ENCODE data around the gene ARHGAP15.

Gene ARHGAP15

DNA sequence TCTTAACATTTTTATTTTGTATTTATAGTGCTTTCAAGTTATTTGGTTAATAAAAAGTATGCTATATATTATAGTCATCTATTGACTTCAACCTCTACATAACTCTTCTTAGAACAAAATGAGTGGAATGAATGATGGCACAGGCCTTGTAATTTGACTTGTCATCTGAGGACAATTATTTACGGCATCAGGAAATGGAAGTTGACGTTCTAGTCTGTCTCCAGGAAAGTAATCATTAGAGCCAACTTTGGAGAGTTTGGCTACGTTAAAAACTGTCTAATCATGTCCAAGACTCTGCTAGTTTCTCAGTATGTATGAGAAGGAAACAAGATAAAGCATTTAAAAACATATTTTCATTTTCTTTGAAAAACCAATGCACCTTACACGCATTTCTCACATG is 353.6 kb downstream of the ARHGAP15 start:
- no peak for DNase-seq (ENCODE audit: low read depth)

DNA sequence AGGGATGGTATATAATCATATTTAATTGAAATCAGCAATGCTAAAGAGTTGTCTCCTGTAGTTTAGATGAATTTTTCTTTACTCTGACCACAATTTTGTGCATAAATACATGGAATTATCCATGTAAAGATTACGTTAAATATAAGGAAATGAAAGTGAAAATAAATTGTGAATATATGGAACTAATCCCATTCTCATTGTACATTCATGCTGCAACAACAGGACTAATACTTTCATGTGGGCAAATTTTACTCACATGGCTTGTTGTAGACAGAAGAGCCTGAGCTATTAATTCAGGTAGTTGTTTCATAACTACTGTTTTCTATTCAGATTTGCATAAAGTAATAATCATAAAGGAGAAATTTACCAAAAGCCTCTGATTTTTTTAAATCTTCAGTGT is 357.8 kb downstream of the ARHGAP15 start:
- DNase-seq (ENCODE audit: low read depth), result no peak

DNA sequence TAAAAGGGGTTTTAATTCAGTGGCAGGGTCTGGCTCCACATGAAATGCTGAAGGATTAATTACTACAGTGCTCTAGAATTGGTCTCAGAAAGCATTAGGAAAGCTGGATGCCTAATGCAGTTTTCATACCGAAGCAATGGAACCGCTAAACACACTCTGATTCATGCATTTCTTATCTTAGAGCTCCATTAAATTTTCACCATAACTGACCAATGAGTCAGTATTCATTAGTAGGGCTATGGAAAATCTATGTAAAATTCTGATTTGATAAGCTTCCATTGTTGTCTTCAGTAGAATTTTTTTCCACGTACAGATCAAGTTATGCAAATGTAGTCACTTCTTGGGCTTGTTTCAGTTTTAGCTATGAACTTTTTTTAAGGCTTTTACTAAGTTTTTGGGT is 359.9 kb downstream of the ARHGAP15 start:
- no peak for DNase-seq (ENCODE audit: low read depth)

DNA sequence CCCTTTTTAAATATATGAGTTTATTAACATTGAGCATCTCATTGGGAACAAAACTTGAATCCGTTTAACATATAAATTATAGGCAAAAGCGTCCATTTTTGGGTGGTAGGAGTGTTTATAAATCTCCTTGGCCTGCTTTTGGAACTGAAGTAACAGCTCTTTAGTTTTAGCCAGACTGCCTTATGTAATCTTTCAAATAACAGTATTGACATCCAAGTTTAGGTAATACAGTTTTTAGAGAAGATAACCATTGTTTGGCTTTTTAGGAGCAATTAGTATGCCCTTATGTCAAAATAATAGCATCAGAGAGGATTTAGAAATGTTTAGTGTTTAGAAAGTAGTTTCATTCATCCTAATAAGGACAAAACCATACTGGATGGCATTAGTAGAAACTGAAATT is 361.9 kb downstream of the ARHGAP15 start:
- no peak for DNase-seq (ENCODE audit: low read depth)

DNA sequence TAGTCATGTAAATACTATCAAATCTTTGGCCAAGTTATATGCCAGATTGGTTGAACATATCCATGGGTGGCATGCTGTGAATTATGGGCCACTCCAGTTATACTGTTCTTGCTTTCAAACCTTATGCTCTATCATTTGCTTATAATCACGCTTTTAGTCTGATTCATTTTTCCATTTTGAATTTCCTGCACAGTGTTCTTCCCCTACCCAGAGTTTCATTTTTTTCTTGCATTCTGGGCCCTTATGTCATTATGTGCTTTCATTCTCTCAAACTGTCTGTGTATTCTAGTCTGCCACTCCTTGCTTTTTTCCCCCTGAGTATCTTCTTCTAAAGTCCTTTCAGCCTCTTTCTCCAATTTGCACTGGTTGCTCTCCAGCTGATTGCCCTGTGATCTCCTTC is 364.1 kb downstream of the ARHGAP15 start:
- no peak for DNase-seq (ENCODE audit: low read depth)

DNA sequence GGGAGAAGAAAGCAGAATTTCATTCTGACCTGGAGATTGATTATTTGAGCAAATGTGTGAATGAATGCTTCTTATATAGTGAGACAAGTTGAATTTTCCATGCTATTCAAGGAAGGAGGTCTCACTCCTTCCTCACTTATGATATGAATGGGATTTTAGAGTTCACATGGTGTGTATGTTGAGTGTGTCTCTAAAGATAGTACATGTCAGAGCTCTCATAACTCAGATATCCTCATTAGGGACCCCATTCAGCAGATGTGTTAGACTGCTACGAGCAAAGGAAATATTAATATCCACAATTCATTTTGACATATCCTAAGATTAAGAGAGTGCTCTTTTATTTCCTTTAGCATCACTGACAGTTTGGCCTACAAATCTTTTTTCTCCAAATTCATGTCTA is 368.5 kb downstream of the ARHGAP15 start:
- DNase-seq (ENCODE audit: low read depth), result no peak

DNA sequence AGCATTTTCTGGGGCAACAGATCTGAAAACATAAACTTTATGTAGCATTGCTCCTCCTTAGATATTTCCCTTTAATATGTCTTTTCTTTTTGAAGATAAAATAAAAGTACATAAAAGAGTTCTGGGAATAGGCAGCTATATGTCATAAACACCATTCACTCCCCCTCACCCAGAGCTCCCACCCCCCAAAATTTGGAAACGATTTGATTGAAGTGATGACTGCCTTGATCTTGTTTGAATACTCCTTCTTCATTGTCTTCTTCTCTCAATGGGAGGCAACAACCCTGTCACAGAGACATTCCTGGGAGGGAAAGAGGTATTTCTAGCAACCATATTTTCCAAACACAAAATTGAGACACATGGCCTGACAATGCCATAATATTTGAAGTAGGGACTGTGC is 369.3 kb downstream of the ARHGAP15 start:
- no peak for DNase-seq (ENCODE audit: low read depth)

DNA sequence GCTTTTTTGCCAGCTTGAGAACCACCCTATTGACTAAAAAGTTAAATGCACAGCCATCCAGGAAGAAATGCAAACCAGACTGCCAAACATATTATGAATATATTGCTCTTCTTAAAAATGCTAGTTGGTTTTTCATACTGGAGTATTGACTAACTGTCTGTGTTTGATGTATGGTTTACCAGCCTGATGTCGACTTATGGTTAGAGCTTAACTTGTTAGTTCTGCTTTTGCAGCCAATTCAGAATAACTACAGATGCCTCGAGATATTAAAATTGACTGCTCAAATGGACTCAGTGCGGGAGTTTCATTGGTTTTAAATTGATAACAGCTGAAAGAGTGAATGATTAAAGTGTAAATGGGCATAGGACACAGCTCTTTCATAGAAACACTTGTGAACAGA is 369.8 kb downstream of the ARHGAP15 start:
- DNase-seq (ENCODE audit: low read depth), result no peak

DNA sequence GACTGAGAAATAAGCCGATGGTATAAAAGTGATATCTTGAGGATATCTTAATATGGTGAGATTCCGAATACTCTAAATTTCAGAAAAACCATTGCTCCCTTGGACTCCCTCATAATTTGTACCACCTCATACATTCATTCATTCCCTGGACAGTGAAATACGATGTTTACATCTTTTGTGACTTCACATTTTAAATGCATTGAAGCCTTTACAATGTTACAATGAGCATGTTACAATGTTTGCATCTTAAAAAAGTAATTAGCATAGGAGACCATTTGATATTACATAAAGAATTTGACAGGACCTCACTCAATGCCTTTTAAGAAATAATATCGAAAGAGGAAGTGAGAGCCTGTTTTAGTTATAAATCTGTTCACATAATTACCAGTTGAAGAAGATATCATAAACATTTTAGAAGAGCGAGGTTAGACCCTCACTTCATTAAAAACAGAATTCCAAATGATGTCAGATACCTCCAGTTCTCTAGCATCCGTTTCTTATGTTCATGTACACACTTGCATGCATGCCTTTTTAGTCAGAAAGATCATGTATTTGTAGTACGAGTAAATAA is 372.0 kb downstream of the ARHGAP15 start:
- no peak for DNase-seq (ENCODE audit: low read depth)

DNA sequence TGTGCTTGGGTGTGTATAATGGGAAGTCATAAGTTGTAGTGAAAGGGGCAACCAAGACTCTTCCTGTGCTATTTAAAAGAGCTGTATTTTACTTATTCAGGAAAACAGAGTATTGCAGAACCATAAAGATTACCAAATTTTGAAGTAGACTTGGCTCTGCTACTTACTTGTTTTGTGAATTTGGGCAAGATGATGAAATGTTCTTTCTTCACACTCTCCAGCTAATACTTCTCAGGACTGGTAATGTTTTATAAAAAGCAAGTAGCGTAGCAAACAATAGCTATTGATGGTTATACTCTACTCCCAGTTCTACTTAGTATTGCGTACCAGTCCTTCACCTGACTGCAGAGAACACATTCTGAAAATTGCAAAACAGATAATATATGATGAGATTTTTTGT is 374.1 kb downstream of the ARHGAP15 start:
- no peak for DNase-seq (ENCODE audit: low read depth)

DNA sequence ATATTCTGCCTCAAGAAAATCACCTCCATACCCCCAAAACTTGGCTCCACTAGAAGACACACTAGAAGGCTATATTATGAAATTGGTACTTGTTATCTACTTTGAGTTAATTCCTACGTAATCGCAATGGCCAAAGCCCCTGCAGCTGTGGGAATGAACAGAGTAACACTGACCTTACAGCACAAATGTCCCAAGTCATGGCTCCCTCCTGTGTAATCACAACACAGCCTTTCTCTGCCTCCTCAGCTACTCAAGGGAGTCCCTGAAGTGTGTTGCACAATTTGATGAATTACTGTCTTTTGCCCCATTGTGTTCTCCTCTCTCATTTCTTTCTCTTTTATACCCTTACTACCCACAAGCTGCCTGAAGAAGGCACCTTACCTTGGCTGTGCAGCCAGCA is 375.2 kb downstream of the ARHGAP15 start:
- no peak for DNase-seq (ENCODE audit: low read depth)

DNA sequence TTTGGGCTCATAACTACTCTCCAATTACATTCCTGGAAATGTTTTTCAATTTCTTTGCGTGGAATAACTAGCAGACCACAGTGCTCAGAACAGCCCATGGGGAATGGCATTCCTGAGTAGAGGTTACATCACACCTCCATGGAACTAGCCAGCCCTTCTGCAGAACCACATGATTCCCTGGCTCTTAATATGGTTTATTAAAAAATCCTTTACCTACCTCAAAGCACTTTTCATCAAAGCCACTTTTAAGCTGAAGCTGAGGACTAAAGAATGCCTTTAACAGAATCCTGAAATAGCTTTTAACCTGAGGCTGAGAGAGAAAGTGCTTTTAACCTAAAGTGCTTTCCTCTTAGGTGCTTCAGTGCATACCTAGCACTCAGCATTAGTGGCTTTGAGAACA is 376.3 kb downstream of the ARHGAP15 start:
- DNase-seq (ENCODE audit: low read depth), result no peak

DNA sequence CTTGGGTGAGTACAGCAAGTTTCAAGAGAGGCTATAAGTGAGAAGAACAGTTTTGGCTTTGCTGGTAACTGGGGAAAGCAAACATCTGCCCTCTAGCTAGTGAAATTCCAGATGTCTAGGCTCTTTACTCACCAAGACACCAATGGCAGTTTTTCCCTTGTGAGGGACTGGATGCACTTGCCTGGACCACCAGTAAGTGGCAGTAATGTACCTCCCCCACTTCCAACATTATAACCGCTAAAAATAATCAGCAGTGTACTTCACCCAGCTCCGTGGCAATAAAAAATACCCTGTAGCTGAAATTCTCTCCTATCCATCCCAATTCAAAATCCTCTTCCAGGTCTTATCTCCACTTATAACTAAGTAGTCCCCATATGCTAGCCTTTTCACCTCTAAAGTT is 383.9 kb downstream of the ARHGAP15 start:
- DNase-seq (ENCODE audit: low read depth), result no peak

DNA sequence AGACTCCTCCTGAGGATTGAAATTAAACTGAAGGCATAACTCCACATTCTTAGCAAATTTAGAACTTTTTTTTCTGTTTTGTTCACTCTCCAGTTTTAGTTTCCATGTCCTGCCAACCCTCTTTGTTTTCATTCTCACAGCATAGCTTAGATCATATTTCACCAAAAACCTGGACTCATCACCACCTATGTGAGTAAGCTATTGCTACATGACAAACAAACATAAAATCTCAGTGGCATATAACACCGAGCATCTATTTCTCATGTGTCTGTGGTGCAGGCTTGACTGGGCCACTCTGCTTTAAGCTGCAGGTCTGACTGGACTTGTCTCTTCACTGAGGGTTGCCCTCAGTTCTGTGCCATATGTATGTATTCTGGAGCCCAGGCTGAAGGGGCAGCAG is 385.2 kb downstream of the ARHGAP15 start:
- DNase-seq (ENCODE audit: low read depth), result no peak

DNA sequence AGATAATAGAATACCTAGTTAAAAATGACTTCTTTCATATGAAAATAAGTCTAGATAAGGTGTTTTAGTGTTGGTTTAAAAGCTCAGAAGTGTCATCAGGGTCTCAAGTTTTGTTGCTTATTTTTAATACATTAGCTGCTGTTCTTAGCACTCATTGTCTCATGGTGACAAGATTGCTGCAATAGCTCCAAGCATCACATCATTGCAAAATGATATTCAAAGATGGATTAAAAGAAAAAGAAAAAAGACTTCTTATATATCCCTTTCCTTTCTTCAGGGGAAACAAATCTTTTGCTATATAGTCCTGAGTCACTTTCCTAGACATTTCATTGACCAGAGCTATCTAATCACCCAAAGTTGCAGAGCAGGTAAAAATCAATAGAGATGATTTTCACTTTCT is 386.1 kb downstream of the ARHGAP15 start:
- no peak for DNase-seq (ENCODE audit: low read depth)

DNA sequence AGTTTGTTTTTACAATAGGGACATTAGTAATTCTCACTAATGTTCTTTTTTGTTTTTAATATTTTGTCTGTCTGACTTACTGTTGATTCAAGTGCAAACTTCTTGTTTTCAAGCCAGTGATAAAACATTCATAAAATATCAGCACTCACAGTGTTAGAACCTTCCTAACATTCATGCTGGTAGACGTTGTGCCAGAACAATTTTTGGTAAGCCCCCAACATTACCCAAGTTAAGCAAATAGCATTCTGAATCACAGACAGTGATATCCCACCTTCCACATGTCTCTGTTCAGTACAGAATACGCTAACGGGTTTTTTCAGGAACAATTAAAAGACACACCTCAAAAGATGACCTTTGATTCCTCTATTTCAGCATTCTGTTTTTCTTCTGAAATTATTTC is 390.3 kb downstream of the ARHGAP15 start:
- DNase-seq (ENCODE audit: low read depth), result no peak

DNA sequence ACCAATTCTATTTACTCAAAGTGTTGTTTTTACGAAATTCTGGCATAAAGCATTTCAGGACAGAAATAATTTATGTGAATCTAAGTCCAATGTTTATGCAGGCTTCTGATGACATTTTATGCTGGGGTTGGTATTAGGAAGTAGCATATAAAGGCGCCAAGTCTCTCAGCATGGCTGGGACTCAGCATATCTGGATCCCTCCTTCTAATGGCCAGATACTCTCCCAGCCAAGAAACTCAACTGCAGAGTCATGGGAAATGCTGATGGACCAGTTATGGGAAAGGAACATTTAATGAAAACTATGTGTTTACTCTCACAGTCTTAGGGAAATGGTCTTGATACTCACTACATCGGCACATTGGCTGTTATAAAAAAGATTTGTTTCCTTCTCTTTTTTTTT is 392.2 kb downstream of the ARHGAP15 start:
- no peak for DNase-seq (ENCODE audit: low read depth)

DNA sequence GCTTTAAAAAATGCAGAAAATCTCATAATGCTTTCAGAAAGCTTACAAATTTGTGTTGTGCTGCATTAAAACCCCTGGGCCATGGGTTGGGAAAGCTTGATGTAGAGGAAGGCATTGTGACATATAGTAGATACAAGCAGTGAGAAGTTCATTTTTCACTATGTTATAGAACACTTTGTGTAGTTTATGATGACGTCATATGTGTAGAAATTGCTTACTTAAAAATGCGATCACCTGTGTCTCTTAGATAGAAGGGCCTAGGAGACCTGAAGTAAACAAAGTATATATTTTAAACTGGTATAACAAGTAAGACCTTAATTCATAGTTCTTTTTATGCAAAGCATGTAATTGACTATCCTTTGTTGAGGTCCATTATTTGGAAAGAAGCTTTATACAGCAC is 393.5 kb downstream of the ARHGAP15 start:
- DNase-seq (ENCODE audit: low read depth), result no peak

DNA sequence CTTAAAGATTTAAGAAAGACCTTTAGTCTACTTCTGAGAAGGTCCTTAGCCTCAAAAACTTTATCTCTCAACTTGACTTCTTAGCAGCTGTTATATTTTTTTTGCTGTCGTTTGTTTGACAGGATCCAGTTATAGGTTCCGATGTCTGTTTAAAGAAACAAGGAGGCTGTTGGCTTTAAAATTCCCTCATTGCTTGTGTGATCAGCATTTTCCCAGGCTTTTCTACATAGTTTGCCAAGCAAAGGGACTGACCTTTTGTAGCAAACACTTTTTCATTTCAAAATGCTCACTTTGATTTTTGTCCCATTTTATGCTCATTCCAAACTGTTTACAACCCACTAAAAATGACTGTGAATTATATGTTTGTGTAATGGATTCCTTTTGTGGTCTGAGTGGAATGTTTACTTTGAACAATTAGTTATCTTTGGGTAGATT is 394.9 kb downstream of the ARHGAP15 start:
- no peak for DNase-seq (ENCODE audit: low read depth)

DNA sequence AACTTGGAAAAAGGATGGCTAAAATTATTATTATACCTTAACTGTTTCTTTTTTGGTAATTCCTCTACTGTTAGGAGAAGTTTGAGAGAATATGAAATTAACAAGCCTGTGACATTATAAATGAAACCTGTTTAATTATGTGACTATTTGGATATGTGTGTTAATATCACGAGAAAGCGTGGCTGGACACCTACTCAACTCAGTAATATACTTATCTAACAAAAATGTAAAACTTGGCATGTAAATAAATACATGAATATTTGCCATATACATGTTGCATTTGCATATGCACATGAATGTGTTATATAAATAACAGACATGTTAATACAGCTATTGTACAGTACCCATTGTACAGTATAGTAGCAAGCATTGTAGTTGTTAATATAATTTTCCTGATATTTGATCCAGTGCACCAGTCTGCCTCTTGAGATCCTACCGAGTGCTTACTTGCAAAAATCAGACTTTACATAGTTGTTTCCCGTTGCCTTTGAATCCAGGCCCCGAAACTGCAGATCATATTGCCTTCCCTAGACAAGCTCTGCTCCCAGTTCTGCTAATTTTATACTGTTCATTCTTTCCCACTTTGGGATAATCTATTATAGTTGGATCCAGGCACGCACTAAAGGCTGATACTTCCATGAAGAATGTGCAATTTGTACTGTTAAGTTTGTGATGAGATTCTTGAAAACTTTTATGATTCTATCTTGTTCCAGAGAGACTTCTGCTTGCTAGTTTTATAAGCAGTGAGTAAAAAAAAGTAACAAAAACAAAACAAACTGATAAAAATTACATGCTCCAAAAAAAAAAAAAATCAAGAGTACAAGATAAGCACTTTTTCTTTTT is 395.6 kb downstream of the ARHGAP15 start:
- DNase-seq (ENCODE audit: low read depth), result no peak

DNA sequence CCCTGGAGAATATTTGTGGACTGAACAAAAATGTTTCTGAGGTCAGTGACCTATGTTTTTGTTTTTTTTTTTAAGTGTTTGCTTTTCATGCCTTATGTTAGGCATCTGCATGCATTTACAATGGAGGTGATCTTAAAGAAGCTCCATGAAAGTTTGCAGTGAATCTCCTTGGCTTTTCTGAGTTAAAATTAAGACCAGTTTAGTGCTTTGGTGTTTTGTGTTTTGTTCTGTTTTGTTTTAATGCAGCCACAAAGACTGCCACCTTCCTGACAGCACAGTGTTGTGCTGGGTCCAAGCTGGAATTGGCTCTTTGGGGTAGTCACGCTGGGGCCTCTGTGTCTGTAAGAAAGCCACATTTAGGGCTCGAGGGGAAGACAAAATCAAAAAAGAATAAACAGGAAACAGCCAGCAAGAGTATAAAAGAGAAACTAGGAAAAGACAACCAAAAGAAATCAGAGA is 396.2 kb downstream of the ARHGAP15 start:
- no peak for DNase-seq (ENCODE audit: low read depth)

DNA sequence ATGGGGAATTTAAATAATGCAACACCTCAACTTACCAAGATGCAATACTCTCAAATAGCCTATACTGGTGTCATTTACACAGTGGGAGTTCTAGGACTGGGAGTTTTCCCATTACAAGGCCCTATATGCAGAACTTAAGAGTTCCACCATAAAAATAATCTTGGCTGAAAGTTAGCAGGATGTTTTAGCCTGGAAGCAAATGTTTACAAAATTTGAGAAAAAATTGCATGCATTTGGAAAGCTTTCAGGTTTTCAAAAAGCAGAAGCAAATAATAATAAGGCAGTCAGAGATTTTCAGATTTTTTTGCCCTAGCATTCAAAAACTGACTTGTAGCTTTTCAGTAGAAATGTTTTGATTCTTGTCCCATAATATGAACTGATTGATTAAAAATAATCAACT is 397.3 kb downstream of the ARHGAP15 start:
- DNase-seq (ENCODE audit: low read depth), result no peak

DNA sequence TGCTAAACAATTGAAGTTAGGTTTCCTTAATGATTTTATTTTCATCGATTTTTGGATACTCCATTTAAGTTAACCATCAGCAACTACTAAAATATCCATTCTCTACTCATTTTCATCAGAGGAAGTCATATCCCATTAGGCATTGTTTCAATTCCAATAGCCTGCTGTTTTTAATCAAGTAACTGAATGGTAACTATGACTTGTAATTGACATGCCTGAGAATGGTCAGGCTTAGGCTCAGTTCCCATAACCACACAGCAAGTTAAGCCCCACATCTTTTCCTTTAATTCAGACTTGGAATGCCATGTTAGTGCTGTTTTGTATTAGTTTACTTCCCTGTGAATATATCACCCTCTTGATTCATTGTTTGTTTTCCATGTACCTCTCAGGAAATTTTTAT is 398.8 kb downstream of the ARHGAP15 start:
- DNase-seq (ENCODE audit: low read depth), result no peak
